ENCODE data around the gene GALNT13.
"Not testable (repeated sequence)": the region's sequence is repeated elsewhere in the genome, so short reads cannot be mapped to it uniquely, and the experiment has no call there.

Gene GALNT13

GRCh38 chr2:154425994-154426393, 554.3 kb downstream of the GALNT13 start:
- no peak for DNase-seq (ENCODE audit: low spot score)

DNA sequence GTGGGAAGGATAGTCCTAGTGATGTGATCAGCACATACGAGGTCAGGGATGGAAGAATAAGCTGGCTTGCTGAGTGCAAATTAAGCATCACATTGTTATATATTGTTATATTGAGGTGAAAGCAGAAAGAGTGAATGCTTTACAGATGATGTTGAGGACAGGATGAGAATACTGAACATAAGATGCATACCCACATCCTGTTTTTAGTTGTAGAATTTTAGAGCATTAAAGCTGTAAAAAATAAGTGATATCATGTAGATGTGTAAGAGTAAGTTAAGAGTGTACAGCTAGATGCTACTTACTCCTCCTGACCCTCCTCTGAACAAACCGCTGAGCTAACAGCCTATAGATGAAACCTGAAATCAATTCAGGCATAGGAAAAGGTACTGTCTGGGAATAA, 555.7 kb downstream of the GALNT13 start:
- DNase-seq (ENCODE audit: low spot score), result no peak

DNA sequence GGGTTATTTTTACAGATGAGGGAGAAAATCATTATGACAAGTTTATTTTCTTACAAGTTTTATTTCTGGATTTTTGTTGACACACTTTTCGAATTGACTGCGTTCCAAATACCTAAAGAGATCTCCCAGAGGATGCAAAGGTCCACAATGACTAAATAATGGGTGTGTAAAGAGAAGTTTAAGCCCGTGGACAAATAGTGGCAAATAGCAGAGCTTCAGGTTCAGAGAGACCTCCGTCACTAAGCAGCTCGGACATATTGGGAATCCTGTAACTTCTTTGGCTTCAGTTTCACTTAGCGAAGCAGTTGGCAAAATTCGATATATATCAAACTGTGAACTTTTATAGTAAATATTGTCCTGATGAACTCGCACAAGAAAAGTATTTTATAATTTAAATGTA, 556.3 kb downstream of the GALNT13 start:
- no peak for DNase-seq (ENCODE audit: low spot score)

GRCh38 chr2:154433010-154433409, 561.3 kb downstream of the GALNT13 start:
- no peak for DNase-seq (ENCODE audit: low spot score)

DNA sequence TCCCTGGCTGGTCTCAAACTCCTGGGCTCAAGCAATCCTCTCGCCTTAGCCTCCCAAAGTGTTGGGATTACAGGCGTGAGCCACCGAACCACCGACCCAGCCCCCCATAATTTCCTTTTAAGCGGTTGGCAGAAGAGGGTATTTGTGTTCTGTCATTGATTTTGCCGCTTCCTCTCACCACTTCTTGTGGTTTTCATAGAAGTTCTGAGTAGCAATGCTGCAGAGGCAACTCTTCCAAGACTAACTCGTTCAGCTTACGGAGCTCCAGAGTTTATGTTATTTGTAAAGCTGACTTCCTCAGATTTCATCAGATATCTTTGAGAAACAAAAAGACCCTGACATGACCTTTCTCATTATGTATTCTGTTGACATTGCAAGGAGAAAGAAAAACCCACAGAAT, 565.4 kb downstream of the GALNT13 start:
- no peak for DNase-seq (ENCODE audit: low spot score)

- no peak for DNase-seq (ENCODE audit: low spot score)
Observed at GRCh38 chr2:154439156-154439555, 567.4 kb downstream of the GALNT13 start.

- DNase-seq (ENCODE audit: low spot score), result no peak
Observed at GRCh38 chr2:154443919-154444318, 572.2 kb downstream of the GALNT13 start.

DNA sequence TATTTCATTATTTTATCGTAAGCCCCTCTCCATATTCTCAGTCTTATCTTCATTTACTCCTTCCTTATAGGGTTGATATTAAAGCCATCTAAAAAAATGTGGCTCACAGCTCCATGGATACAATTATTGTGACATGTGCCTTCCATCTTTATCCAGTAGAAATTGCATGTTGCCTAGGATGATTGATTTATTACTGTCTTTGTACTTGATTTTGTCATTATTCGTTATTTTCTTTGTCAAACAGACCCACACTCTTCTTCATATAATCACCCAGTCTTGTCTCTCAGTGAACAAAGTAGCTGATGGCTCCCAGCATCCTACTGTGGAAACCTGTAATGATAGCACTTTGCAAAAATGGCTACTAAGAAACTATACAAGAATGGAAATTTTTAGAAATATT, 574.6 kb downstream of the GALNT13 start:
- no peak for DNase-seq (ENCODE audit: low spot score)

DNA sequence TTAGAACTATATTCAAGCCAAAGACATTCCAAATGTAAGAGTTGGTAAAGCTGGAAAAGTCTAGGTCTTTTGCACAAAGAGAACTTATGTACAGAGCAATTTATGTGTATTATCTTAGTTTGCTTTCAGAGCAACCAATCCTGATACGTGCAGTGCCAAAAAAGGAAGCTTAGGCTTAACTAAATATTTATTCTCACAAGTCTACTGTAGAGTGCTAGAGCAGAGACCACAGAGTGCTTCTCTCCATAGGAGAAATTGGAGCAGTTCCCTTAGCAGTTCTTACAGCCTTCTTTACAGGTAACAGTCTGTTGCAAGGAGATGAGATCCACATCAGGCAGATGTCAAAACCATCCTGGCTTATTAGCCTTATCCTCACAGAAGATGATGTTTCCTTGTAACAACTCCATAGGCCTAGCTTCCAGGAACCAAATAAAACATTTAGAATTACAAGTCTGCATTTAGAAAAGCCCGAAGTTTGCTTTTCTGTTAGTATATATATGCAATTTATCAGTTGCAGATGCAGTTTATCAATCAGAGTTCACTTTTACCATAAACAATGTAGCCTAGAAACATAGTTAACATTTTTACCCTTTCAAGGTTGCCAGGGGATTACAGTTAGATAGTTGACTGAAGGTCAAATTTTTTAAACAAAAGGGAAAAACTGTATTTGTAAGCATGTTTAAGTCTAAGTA, 576.2 kb downstream of the GALNT13 start:
- no peak for DNase-seq (ENCODE audit: low spot score)

DNA sequence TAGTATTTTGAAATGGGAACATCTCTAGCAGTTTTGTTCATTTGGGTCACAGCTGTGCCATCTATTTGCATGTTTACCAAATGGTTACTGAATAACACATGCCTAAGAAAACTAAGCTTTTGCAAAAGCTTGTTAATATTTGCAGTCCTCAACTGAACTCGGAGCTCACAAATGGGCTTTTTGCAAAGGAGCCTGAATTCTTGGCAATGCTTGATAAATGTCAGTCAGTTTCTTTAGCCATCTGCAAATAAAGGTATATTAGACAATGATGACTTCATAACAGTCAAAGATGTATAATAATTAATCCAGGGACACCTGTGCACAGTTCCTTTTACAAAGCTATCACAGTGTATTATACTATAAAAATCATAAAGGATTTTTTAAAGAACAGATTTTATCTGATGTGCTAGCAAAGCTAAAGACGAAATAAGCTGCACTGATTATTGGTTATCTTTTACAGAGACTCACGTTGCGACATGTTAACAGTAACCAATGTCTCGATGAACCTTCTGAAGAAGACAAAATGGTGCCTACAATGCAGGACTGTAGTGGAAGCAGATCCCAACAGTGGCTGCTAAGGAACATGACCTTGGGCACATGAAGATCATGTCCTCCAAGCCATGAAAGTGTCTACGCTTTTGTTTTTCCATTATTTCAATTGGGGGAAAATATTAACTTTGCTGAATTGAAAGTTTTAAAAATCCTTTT, 578.4 kb downstream of the GALNT13 start:
- DNase-seq (ENCODE audit: low spot score), result no peak

DNA sequence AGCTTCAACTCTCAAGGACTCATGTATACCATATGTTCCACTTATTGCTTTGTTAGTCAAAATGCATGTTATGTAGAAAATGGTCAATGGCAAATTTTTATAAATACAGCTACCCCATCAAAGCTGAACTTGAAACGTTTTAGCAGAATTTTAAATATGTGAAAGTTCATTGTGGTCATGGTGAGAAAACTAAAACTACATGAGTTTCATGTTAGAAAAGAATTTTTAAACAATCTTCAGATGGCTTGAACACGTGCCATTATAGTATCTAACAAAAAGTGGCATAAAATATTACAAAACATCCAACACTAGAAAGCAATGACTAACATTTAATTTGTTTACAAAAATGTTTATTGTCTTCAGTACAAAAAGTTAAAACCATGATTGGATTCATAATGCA, 580.7 kb downstream of the GALNT13 start:
- DNase-seq (ENCODE audit: low spot score), result no peak

GRCh38 chr2:154452906-154453493, 581.3 kb downstream of the GALNT13 start:
- no peak for DNase-seq (ENCODE audit: low spot score)

- no peak for DNase-seq (ENCODE audit: low spot score)
Observed at GRCh38 chr2:154455166-154455565, 583.4 kb downstream of the GALNT13 start.

- DNase-seq (ENCODE audit: low spot score), result no peak
Observed at GRCh38 chr2:154455866-154456265, 584.1 kb downstream of the GALNT13 start.

- DNase-seq (ENCODE audit: low spot score), result no peak
Observed at GRCh38 chr2:154457286-154457685, 585.6 kb downstream of the GALNT13 start.

DNA sequence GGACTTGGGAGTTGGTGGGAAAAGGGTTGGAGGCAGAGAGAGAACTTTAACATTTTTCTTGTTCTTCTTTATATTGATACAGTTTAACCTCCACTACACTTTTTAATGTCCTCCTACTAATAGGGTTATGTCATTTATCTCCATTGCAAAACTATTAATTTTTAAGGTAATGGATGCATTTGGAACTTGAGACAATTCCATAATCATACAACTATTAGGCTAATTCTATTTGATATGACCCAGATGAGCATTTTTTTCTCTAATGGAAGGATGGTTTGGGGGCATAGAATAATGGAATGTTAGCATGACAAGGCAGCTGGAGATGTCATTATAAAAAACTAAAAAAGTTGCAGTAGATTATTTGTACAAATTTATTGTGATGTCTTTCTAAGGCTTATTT, 587.6 kb downstream of the GALNT13 start:
- no peak for DNase-seq (ENCODE audit: low spot score)

DNA sequence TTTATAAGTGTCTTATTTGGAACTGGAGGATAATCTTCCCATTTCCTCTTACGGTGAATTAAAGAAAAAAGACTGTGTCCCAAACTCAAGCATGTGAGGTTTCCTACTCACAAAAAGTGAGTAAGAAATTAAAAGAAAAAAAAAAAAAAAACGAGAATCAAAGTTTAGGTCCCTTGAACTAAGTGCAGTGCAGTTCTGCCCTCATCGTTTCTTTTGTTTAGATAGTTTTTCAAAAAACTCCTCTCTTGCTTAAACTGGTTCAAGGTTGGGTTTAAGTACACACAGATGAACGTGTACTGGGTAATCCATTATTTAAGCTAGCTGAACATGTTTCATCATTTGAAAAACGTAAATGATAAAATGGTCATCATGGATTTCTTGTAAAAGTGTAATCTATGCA, 590.9 kb downstream of the GALNT13 start:
- DNase-seq (ENCODE audit: low spot score), result no peak

DNA sequence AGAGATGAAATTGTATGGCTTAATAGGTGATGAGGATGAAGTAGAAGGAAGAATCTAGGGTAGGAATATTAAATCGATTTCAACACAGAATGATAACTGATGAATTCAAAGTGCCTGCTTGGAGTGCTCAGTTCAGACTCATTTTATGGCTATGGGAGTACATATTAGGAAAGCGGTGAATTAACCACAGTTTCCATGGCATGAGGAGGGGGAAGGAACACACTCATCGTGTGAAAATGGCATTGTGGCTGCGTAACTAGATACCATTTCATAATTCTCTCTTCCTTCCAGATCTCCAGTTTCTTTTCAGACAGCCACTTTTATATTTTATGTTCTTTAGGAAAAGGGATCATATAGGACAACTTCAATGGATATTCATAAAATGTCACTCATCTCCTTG, 594.5 kb downstream of the GALNT13 start:
- DNase-seq (ENCODE audit: low spot score), result no peak

DNA sequence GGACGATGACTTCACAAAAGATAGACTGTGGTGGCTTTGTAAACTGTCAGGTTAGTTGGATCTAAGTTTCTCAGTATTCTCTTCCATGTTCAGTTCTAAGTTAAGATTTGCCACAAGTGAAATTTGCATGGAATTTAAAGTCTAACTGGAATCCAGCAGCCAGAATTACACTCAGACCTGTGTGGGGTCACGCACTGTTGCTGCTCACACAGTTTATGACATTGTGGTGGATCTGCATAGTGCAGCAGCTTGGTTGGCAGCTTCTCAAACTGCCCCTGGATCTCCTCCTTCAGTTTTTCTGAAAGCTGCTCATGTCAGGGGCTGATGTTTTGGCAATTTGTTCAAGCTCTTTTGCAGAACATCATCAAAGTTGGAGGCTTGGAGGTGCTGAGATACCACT, 598.7 kb downstream of the GALNT13 start:
- no peak for DNase-seq (ENCODE audit: low spot score)

- DNase-seq (ENCODE audit: low spot score), result not testable (repeated sequence)
Observed at GRCh38 chr2:154471492-154471891, 599.8 kb downstream of the GALNT13 start.

- no peak for DNase-seq (ENCODE audit: low spot score)
Observed at GRCh38 chr2:154477319-154477718, 605.6 kb downstream of the GALNT13 start.

DNA sequence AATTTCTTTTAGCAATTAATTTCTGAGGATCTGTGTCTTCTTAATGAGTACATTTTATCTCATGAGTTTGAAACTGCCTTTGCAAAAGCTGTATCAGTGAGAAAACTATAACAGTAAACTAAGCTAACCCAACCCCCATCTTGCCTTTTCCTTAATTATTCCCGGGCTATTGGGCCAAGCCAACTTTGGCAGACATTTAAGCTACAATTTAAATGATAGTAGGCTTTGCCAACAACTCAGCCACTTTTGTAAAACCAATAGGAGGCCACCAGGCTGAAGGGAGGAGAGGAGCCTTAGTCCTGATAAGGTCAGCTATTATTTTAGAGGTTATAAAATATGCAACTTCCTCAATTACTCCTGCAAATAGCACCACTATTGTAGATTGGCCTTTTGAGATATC, 608.8 kb downstream of the GALNT13 start:
- DNase-seq (ENCODE audit: low spot score), result no peak

DNA sequence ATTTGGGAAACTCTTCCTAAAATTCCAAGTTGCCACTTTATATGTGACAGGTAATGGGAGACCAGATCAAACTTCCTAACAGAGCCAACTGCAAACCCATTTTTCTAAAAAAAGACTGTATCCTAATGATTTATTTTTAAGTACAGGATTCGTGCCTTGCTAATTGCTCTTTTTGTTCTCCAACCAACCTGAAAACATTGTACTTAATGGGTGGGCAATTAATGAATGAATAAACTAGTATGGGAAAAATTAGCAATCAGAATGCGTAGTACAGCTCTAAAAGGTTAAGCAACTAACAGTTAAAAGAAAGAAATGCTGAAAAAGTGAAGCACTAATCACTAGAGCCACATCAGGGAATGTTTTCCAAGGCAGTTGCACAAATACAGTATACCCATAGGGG, 609.6 kb downstream of the GALNT13 start:
- no peak for DNase-seq (ENCODE audit: low spot score)

Measured in ecto neural progenitor cell (in vitro differentiated cells).